Measurements from ENCODE around the gene CHCHD6.

DNA sequence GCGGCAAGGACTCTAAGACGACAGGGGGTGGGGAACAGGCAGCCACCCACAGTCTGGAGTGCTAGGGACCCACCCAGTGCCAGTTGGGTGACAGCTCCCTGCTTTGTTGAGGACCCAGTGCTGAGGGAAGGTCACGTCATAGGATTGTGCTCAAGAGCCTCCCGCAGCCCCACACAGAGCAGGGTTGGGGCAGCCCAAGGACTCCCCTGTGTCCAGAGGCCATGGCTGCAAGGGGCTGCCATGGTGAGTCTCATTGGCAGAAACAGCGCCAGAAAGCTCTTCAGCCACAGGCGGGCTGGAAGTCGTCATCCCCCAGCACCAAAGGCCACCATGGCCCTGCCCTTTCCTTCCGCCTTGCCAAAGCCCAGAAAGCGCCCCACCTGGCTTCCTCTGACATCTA, 241.9 kb downstream of the CHCHD6 start:
- TF ChIP-seq, protein P1, sequence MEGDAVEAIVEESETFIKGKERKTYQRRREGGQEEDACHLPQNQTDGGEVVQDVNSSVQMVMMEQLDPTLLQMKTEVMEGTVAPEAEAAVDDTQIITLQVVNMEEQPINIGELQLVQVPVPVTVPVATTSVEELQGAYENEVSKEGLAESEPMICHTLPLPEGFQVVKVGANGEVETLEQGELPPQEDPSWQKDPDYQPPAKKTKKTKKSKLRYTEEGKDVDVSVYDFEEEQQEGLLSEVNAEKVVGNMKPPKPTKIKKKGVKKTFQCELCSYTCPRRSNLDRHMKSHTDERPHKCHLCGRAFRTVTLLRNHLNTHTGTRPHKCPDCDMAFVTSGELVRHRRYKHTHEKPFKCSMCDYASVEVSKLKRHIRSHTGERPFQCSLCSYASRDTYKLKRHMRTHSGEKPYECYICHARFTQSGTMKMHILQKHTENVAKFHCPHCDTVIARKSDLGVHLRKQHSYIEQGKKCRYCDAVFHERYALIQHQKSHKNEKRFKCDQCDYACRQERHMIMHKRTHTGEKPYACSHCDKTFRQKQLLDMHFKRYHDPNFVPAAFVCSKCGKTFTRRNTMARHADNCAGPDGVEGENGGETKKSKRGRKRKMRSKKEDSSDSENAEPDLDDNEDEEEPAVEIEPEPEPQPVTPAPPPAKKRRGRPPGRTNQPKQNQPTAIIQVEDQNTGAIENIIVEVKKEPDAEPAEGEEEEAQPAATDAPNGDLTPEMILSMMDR (IDR thresholded peaks at IDR 0.05): no peak
- TF ChIP-seq POLR2A (IDR thresholded peaks at IDR 0.05): no peak

All from right lobe of liver (tissue), 4 donors.